T-helper 1 cell treated with Interleukin-12 subunit alpha and Interleukin-12 subunit beta and Interleukin-4 antibody, amounts not matched to agents 30 μg/mL and 1 μg/mL, for 36 hours (primary cell): ENCODE measurements around the gene HCRT.
"Not testable (repeated sequence)": the region's sequence is repeated elsewhere in the genome, so short reads cannot be mapped to it uniquely, and the experiment has no call there.

Experiments used
- H3K27ac Mint-ChIP-seq: one replicate; pipeline ENCODE4 v1.8.0; 2021; ENCODE audit warnings: mild to moderate bottlenecking, mixed read lengths
- H3K27me3 Mint-ChIP-seq: one replicate; pipeline ENCODE4 v1.8.0; 2021; ENCODE audit warnings: low read depth, mixed read lengths
- H3K36me3 Mint-ChIP-seq: one replicate; pipeline ENCODE4 v1.8.0; 2021; ENCODE audit warnings: low read depth, mixed read lengths
- H3K4me1 Mint-ChIP-seq: one replicate; pipeline ENCODE4 v1.8.0; 2021; ENCODE audit warnings: low read depth, mixed read lengths
- H3K4me3 Mint-ChIP-seq: one replicate; pipeline ENCODE4 v1.8.0; 2021; ENCODE audit warnings: mild to moderate bottlenecking, moderate library complexity, mixed read lengths
- H3K9me3 Mint-ChIP-seq: one replicate; pipeline ENCODE4 v1.8.0; 2021; ENCODE audit warnings: mixed read lengths

Gene HCRT

DNA sequence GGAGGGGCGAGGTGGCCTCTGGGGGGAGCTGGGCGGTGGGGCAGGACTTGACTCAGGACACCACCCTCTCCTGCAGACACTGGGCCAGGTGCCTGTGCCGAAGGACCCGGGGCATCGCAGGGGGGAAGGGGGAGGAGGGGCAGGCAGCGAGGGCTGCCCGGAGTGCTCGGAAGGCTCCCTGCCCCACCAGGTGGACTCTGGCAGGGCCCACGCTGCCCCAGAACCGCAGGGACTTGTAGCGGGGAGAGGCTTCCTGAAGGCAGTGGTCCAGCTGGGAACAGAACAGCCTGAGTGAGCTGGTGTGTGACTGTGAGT lies 4.4 kb upstream of the HCRT start:
- H3K27ac Mint-ChIP-seq = no peak overlapping the region
- no peaks in the 10 kb centered on the region for H3K9me3 Mint-ChIP-seq
- no peaks in the 10 kb centered on the region for H3K36me3 Mint-ChIP-seq
- peaks cover 20% of the 10 kb centered on the region for H3K4me1 Mint-ChIP-seq
- H3K4me3 Mint-ChIP-seq = no peak overlapping the region
- H3K27me3 Mint-ChIP-seq = no peaks in the 10 kb centered on the region

DNA sequence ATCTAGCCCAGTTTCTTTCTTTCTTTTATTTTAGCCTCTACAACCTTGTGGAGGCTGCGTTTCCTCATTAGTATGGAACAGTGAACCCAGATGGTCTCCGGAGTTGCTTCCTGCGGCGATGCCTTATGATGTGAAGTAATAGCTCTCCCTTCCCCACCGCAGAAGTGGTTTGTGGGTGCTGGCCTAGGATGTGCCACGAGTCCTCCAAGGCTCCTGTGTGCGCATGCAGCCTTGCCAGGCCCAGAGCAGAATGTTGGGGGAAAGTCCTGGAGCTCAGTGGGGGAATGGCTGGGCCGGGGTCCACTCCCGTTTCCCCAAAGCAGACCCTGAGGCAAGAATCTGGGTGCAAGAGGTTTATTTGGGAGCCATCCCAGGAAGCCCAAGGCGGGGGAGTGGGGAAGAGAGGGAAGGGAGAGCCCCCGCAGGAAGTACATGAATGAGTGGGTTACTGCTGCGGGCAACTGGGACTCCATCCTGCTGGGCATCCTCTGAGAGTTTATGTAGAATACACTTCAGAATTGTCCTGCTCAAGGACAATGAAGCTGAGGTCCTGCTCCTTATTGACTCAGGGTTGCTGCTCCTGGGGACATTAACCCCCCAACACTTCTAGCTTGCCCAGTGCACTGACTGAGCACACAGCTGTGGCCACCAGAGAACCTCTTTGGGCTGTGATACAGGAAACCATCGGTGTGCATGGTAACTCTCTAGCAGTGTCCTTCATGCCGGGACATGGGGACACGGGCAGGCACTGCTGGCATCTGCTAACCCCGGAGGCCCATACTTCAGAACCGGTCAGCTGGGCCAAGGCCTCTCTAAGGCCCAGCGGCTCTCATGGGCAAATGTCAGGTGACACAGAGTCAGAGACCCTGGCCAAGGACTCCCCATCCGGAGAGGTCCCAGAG lies 3.7 kb upstream of the HCRT start:
- no peaks in the 10 kb centered on the region for H3K27me3 Mint-ChIP-seq
- H3K9me3 Mint-ChIP-seq = no peaks in the 10 kb centered on the region
- peaks cover 18% of the 10 kb centered on the region for H3K4me1 Mint-ChIP-seq
- no peak overlapping the region for H3K4me3 Mint-ChIP-seq
- no peaks in the 10 kb centered on the region for H3K36me3 Mint-ChIP-seq
- H3K27ac Mint-ChIP-seq = no peak overlapping the region

DNA sequence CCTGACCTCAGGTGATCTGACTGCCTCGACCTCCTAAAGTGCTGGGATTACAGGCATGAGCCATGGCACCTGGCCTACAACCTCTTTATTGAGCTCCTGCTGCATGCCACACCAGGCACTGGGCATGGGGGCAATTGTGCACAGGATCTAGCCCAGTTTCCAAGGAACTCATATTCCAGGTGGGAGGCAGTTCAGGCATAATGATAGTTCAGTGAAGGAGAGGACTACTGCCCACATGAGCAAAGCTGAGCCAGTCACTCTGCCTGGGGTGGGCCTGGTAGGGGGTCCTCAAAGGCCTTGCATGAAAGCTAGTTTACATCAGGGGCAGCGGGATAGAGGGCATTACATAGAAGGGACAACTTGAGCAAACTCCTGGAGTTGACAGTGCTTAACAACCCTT lies 2.6 kb upstream of the HCRT start:
- Mint-ChIP-seq H3K36me3 (peaks cover 5% of the 10 kb centered on the region), H3K27ac (no peak overlapping the region), H3K4me3 (no peak overlapping the region), H3K4me1 (peaks cover 20% of the 10 kb centered on the region), H3K9me3 (no peaks in the 10 kb centered on the region), H3K27me3 (no peaks in the 10 kb centered on the region)

DNA sequence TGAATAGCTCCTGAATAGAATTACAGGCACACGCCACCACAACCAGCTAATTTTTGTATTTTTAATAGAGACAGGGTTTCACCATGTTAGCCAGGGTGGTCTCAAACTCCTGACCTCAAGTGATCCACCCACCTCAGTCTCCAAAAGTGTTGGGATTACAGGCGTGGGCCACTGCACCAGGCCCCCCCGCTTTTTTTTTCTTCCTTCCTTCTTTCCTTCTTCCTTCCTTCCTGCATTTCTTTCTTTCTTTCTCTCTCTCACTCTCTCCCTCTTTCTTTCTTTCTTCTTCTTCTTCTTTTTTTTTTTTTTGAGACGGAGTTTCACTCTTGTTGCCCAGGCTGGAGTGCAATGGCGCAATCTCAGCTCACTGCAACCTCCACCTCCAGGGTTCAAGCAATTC lies 939 bp upstream of the HCRT start:
- H3K4me1 Mint-ChIP-seq = peaks cover 31% of the 10 kb centered on the region

GRCh38 chr17:42185621-42185930 lies 324 bp upstream of the HCRT start:
- H3K9me3 Mint-ChIP-seq = no peaks in the 10 kb centered on the region
- peaks cover 9% of the 10 kb centered on the region for H3K27me3 Mint-ChIP-seq
- peak overlapping the region; percentile 28 for H3K27ac Mint-ChIP-seq
- H3K4me1 Mint-ChIP-seq = peaks cover 31% of the 10 kb centered on the region
- peaks cover 5% of the 10 kb centered on the region for H3K36me3 Mint-ChIP-seq
- H3K4me3 Mint-ChIP-seq = no peak overlapping the region

More for the DNA sequence above, 939 bp upstream of the HCRT start:
- not testable (repeated sequence) for H3K27me3 Mint-ChIP-seq, H3K27ac Mint-ChIP-seq, H3K4me3 Mint-ChIP-seq, H3K36me3 Mint-ChIP-seq, H3K9me3 Mint-ChIP-seq

DNA sequence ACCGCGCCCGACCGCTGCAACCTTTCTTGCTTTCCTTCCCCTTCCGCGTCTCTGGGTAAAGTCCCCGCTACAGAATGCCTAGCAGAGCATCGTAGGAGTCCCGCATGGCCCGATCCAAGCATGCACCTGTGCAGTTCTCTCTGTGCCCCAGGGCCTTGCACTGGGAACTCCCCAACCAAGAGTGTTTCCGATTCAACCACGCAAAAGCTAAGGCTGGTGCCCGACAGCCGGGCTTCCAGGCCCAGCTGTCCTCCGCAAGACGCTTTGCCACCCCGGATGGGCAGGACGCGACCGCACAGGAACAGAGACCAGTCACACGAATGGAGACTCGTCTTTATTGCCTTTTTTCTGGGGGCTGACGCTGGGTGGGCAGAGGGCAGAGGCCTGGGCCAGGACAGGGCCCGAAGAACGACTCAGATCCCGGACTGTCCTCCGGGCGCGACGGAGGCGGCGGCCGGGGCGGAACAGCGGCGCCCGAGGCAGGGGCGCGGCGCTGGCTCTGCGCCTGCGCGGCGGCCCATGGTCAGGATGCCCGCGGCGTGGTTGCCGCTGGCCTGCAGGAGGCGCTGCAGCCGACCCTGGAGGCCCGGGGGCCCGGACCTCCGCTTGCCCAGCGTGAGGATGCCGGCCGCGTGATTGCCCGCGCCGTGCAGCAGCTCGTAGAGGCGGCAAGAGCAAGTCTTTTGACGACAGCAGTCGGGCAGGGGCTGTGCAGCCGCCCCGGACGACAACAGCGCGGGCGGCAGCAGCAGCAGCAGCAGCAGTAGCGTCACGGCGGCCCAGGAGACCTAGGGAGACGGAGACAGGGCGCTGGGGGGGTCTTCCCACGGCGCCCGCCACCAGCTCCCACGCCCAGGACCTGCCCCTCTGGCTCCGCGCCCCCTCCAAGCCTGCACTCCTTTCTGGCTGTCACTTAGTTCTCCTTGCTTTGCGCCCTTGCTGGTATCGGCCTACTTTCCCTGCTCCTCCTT lies 1.2 kb downstream of the HCRT start:
- peaks cover 5% of the 10 kb centered on the region for H3K36me3 Mint-ChIP-seq
- H3K27ac Mint-ChIP-seq = peak overlapping the region; percentile 92
- no peaks in the 10 kb centered on the region for H3K9me3 Mint-ChIP-seq
- H3K4me3 Mint-ChIP-seq = peak overlapping the region; percentile 93
- H3K27me3 Mint-ChIP-seq = peaks cover 17% of the 10 kb centered on the region
- H3K4me1 Mint-ChIP-seq = peaks cover 37% of the 10 kb centered on the region

DNA sequence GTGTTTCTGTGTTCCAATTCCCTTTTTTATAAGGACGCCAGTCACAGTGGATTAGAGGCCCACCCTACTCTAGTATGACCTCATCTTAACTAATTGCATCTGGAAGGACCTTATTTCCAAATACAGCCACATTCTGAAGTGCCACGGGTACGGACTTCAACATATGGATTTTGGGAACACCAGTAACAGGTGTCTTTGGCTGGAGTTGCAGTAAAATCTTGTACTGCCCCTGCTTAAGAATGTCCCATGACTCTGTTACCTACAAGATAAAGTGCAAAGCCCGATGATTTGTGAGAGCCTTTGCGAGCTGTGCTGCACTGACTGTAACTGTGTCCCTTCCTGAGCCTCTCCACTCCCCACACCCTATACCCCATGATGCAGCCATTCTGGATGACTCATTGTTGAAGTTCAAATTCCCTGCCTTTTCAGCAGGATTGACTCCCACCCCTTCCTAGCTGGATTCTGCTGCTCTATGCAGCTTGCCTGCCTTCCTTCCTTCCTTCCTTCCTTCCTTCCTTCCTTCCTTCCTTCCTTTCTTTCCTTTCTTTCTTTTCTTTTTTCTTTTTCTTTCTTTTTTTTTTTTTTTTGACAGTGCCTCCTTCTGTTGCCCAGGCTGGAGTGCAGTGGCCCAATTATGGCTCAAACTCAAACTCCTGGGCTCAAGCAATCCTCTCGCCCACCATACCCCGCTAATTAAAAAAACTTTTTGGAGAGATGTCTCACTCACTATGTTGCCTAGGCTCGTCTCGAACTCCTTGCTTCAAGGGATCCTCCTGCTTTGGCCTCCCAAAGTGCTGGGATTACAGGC lies 2.1 kb downstream of the HCRT start:
- H3K36me3 Mint-ChIP-seq = peaks cover 5% of the 10 kb centered on the region
- H3K27ac Mint-ChIP-seq = peak overlapping the region; percentile 92
- H3K4me1 Mint-ChIP-seq = peaks cover 42% of the 10 kb centered on the region
- peaks cover 24% of the 10 kb centered on the region for H3K27me3 Mint-ChIP-seq
- H3K4me3 Mint-ChIP-seq = peak overlapping the region; percentile 93
- H3K9me3 Mint-ChIP-seq = no peaks in the 10 kb centered on the region

- peaks cover 45% of the 10 kb centered on the region for H3K4me1 Mint-ChIP-seq
- peak overlapping the region; percentile 63 for H3K4me3 Mint-ChIP-seq
- H3K9me3 Mint-ChIP-seq = no peaks in the 10 kb centered on the region
- no peak overlapping the region for H3K27ac Mint-ChIP-seq
- H3K27me3 Mint-ChIP-seq = peaks cover 28% of the 10 kb centered on the region
- peaks cover 5% of the 10 kb centered on the region for H3K36me3 Mint-ChIP-seq
Observed at GRCh38 chr17:42181851-42182207, 3.4 kb downstream of the HCRT start.

GRCh38 chr17:42180922-42181850 lies 4.1 kb downstream of the HCRT start, which contains the start of gene KCNH4:
Gene KCNH4, minus strand, starts transcription at chr17:42181142. Its CDS starts 197 bp downstream, at chr17:42180945.
- H3K9me3 Mint-ChIP-seq = no peaks in the 10 kb centered on the region
- H3K4me1 Mint-ChIP-seq = peaks cover 45% of the 10 kb centered on the region
- peaks cover 28% of the 10 kb centered on the region for H3K27me3 Mint-ChIP-seq
- H3K4me3 Mint-ChIP-seq = peak within 1 kb of the TSS; percentile 63
- no peak within 1 kb of the TSS for H3K27ac Mint-ChIP-seq
- H3K36me3 Mint-ChIP-seq = peaks cover 5% of the 10 kb centered on the region

DNA sequence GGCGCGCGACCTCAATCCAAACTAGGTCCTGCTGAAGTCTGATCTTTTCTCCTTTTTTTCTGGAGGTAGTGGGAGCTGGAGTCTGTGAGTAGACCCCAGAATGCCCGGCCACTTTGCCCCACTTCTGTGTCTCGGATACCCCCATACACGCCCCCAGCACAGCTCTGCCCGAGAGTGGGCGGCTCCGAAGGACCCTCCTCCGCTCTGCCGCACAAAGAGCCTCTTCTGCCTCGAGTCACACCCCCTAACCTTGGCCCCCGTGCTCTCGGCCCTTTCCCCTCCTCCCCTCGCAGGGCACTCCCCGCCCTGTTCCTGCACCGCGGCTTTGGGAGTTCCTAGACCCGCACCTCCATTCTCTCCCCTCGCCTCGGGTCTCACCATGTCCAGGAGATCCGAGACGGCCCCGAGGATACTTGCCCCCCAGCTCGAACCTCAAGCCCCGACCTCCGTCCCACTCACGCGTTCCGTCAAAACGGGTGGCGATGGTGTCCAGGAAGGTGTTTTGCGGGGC lies 4.8 kb downstream of the HCRT start:
- H3K36me3 Mint-ChIP-seq = peaks cover 5% of the 10 kb centered on the region
- peaks cover 30% of the 10 kb centered on the region for H3K27me3 Mint-ChIP-seq
- peak overlapping the region; percentile 37 for H3K4me3 Mint-ChIP-seq
- H3K27ac Mint-ChIP-seq = no peak overlapping the region
- peaks cover 45% of the 10 kb centered on the region for H3K4me1 Mint-ChIP-seq
- no peaks in the 10 kb centered on the region for H3K9me3 Mint-ChIP-seq

- Mint-ChIP-seq H3K4me1 (peaks cover 42% of the 10 kb centered on the region), H3K4me3 (peak overlapping the region; percentile 60), H3K9me3 (no peaks in the 10 kb centered on the region), H3K36me3 (peaks cover 5% of the 10 kb centered on the region), H3K27ac (no peak overlapping the region), H3K27me3 (peaks cover 35% of the 10 kb centered on the region)
Observed at GRCh38 chr17:42179911-42180410, 5.3 kb downstream of the HCRT start.

DNA sequence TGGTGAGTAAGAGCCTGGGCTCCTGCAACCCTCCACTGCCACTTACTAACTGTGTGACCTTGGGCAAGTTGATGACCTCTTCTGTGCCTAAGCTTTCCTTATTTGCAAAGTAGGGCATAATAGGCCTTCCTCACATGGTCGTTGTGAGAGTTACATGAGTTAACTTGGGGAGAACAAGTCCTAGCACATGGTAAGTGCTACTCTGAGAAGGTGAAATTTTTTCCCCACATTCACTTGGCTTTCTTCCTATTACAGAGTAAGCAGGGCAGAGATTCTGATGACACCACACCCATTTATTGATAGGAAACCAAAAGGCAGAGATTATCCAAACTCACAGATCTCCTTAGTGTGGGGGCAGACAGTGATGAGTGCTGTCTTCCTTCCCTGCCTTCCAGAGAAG lies 5.9 kb downstream of the HCRT start:
- H3K4me3 Mint-ChIP-seq = peak overlapping the region; percentile 60
- peaks cover 39% of the 10 kb centered on the region for H3K4me1 Mint-ChIP-seq
- H3K36me3 Mint-ChIP-seq = peaks cover 5% of the 10 kb centered on the region
- H3K27ac Mint-ChIP-seq = no peak overlapping the region
- H3K9me3 Mint-ChIP-seq = no peaks in the 10 kb centered on the region
- peaks cover 35% of the 10 kb centered on the region for H3K27me3 Mint-ChIP-seq

GRCh38 chr17:42178817-42179216 lies 6.4 kb downstream of the HCRT start:
- H3K4me3 Mint-ChIP-seq = no peak overlapping the region

More at GRCh38 chr17:42178817-42179216, 6.4 kb downstream of the HCRT start:
- Mint-ChIP-seq H3K4me1 (peaks cover 38% of the 10 kb centered on the region), H3K9me3 (no peaks in the 10 kb centered on the region), H3K36me3 (peaks cover 5% of the 10 kb centered on the region), H3K27me3 (peaks cover 35% of the 10 kb centered on the region), H3K27ac (no peak overlapping the region)
